ENCODE results near the gene FGF23.
"Not testable (repeated sequence)": the region's sequence is repeated elsewhere in the genome, so short reads cannot be mapped to it uniquely, and the experiment has no call there.

FGF23 gene

GRCh38 chr12:4379405-4379804 lies at the start of gene FGF23:
TSS of gene FGF23 (minus strand) at chr12:4379712. CDS start at chr12:4379582, 130 bp downstream.
- no peak for FAIRE-seq

GRCh38 chr12:4424422-4424821 lies 44.9 kb upstream of the FGF23 start:
- FAIRE-seq: no peak

GRCh38 chr12:4423528-4424195 lies 44.1 kb upstream of the FGF23 start:
- FAIRE-seq: no peak

DNA sequence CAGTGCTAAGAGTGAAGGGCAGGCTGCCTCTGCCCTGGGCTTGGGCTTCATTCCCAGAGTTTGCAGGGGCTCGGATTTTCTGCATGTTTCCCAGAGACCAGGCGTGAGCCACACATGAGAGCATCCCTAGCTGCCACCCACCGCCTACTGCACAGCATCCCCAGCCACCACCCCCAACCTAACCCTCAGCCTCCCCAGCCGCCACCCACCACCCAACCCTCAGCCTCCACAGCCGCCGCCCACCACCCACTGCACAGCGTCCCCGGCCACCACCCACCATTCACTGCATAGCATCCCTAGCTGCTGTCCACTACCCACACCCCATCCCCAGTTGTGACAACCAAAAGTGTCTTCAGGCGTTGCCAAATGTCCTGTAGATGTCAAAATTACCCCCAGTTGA lies 43.5 kb upstream of the FGF23 start:
- no peak for FAIRE-seq

- peak; percentile 13 for FAIRE-seq
Observed at GRCh38 chr12:4421590-4422031, 42.1 kb upstream of the FGF23 start.

GRCh38 chr12:4420138-4420670 lies 40.7 kb upstream of the FGF23 start:
- FAIRE-seq: no peak

- FAIRE-seq: no peak
Observed at GRCh38 chr12:4418913-4419312, 39.4 kb upstream of the FGF23 start.

- FAIRE-seq: no peak
Observed at GRCh38 chr12:4417936-4418335, 38.4 kb upstream of the FGF23 start.

DNA sequence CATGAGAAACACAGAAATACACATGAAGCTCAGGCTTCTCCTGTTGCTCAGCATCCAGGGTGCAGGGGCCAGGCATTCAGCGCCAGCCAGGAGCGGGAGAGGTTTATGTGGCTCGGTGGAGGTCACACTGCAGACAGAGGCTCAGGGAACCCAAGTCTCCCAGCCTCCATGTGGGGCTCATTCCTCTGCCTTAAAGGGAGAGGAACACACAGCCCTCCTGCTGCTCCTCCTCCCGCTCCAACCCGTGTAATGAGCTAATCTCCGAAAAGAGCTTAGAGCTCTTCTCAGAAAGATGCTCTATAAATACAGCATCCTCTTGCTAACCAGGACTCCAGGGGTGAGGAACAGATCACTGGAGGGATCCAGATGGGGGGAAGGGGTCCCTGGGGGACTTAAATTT lies 37.9 kb upstream of the FGF23 start:
- no peak for FAIRE-seq

GRCh38 chr12:4416276-4416675 lies 36.8 kb upstream of the FGF23 start:
- no peak for FAIRE-seq

GRCh38 chr12:4412465-4412864 lies 33.0 kb upstream of the FGF23 start:
- no peak for FAIRE-seq

GRCh38 chr12:4412056-4412455 lies 32.5 kb upstream of the FGF23 start:
- no peak for FAIRE-seq

DNA sequence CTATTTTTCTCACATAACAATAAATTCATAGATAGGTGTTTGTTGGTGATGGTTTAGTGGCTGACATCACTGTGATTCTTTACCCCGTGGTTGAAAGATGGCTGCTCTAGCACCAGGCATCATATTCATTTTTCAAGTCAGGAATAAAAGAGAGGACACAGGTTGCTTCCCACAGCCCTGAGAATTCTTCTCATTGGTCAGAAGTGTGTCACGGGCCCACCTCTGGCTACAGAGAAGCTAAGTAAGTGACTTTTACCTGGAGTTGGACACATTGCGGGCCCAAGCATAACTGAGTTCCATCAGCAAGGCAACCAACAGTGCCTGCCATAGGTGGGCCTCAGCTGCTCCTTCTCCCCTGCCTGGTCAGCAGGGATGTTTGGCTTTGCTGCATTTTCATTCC lies 27.6 kb upstream of the FGF23 start:
- no peak for FAIRE-seq

- FAIRE-seq: not testable (repeated sequence)
Observed at GRCh38 chr12:4404877-4405637, 25.5 kb upstream of the FGF23 start.

DNA sequence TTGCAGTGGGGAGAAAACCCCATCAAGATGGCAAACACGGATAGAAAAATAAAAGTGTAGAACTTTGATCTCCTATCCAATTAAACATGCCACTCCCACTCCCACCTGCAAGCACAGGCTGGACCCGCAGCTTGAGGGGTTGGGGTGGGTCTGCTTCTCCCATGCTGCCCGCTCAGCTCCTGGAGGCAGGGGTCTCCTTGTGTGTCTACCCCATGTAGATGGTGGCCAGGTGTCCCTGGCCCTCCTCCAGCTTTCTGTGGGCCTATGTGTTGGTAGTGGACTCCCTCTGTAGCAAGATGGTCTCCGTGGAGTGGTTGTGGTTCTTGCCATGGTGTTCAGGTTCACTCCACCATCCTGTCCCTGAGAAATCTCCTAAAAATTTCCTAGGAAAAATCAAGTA lies 23.5 kb upstream of the FGF23 start:
- no peak for FAIRE-seq

DNA sequence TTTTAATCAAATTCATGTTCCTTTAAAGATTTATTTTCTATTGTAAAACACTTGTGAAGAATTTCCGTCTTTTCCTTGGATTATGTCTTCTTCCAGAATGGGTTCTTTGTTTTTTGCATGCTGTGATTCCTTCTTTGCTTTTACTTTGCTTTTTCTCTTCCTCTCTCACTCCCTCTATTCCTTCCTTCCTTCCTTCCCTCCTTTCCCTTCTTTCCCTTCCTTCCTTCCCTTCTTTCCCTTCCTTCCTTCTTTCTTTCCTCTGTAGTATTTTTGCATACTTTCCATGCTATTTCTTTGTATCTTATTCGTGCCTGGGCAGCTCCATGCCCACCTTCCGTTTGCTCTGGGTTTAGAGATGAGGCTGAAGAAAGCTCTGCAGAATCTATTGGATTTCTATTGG lies 21.6 kb upstream of the FGF23 start:
- FAIRE-seq: no peak

- no peak for FAIRE-seq
Observed at GRCh38 chr12:4395818-4396217, 16.3 kb upstream of the FGF23 start.

- FAIRE-seq: no peak
Observed at GRCh38 chr12:4393211-4393610, 13.7 kb upstream of the FGF23 start.

DNA sequence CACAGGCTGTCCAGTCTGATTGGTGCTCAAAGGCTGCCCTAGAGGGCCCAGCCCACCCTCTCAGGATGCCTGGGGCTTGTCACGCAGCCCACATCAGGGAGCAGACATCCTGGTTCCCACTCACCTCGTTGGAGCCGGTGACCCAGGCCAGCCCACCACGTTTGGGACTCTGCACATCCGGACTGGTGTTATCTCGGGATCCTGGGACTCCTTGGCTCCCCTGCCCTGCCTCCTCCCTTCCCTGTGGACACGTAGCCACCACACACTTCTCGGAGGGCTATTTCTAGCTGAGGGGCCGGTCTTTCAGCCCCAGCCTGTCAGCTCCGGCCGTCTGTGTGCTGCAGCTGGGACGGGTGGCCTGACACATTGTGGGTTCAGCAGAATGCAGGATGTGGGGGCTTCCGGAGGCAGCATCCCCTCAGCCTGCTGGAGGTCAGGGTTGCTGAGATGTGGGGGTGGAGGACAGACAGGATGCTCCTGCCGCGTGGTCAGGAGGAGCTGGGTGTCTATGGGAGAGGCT lies 12.8 kb upstream of the FGF23 start:
- FAIRE-seq: no peak

GRCh38 chr12:4388662-4389061 lies 9.2 kb upstream of the FGF23 start:
- no peak for FAIRE-seq

DNA sequence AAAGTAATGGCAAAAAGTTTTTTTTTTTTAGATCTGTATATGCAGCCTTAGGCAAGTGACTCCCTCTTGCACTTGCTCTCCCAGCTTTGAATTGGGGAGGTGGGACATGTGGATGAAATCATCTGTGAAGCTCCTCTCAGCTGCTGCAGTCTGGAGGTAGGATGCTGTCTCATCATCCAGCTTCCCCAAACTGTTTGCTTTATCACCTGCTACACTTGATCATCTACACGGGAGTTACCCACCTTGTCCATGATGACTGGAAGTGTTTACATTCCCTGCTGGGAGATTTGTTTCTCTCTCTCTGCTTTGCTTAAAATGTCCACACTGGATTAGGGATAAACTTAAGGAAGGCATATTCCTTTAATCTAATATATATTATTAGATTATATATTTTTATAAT lies 8.5 kb upstream of the FGF23 start:
- no peak for FAIRE-seq

- FAIRE-seq: no peak
Observed at GRCh38 chr12:4387607-4388006, 8.1 kb upstream of the FGF23 start.

- no peak for FAIRE-seq
Observed at GRCh38 chr12:4386801-4387200, 7.3 kb upstream of the FGF23 start.

GRCh38 chr12:4383304-4383865 lies 3.9 kb upstream of the FGF23 start:
- no peak for FAIRE-seq

Measured in TTC549 (cell line).